Measurements from ENCODE around the gene ELMO1.

- TF ChIP-seq CTCF (IDR thresholded peaks at IDR 0.05), result no peak
- TF ChIP-seq POLR2A (IDR thresholded peaks at IDR 0.05), result no peak
These were observed 607.8 kb downstream of the ELMO1 start for GRCh38 chr7:36840904-36841303.

All from adrenal gland (tissue), 5 donors.